HG03066 (cell line): ENCODE data around the gene EMD.
A peak's percentile ranks its signal among the peaks of the same experiment; 100 is the strongest.

Source experiments
- ATAC-seq: cut with Tn5 transposase; IDR thresholded peaks from one replicate; pipeline ENCODE4 v1.9.1; 2021; ENCODE audit warnings: low read depth; ENCODE audit not compliant: unreplicated experiment

The EMD gene

GRCh38 chrX:154411981-154412340 is 32.9 kb downstream of the EMD start:
- peak; percentile 59 for ATAC-seq

- ATAC-seq, result no peak
Measured at GRCh38 chrX:154412468-154412867, 33.4 kb downstream of the EMD start.

- ATAC-seq, result no peak
Measured at GRCh38 chrX:154413142-154413541, 34.0 kb downstream of the EMD start.

- no peak for ATAC-seq
Measured at GRCh38 chrX:154417157-154417556, 38.1 kb downstream of the EMD start.

- ATAC-seq, result no peak
Measured at GRCh38 chrX:154419189-154419588, 40.1 kb downstream of the EMD start.

- no peak for ATAC-seq
Measured at GRCh38 chrX:154419688-154420401, 40.8 kb downstream of the EMD start.

- no peak for ATAC-seq
Measured at GRCh38 chrX:154420402-154420756, 41.3 kb downstream of the EMD start.

- ATAC-seq, result no peak
Measured at GRCh38 chrX:154426916-154427770, 48.0 kb downstream of the EMD start.

- ATAC-seq, result peak; percentile 99
Measured at GRCh38 chrX:154428176-154429171, 49.4 kb downstream of the EMD start, which contains the start of gene ATP6AP1. Gene ATP6AP1 (plus strand): TSS chrX:154428677. CDS start chrX:154428693, 16 bp downstream.

- ATAC-seq, result no peak
Measured at GRCh38 chrX:154429711-154430110, 50.6 kb downstream of the EMD start.

GRCh38 chrX:154430479-154430878 is 51.4 kb downstream of the EMD start:
- no peak for ATAC-seq

GRCh38 chrX:154430916-154431315 is 51.8 kb downstream of the EMD start:
- ATAC-seq, result no peak
